DMS53 treated with DMSO at 0.1 percent for 48 hours (cell line): ENCODE data around the gene AFAP1.
"Not testable (repeated sequence)": the region's sequence is repeated elsewhere in the genome, so short reads cannot be mapped to it uniquely, and the experiment has no call there.

Experiments used
- DNase-seq: peaks from one replicate; lab custom pipeline; 2025; ENCODE audit not compliant: unreplicated experiment; lab: John Stamatoyannopoulos, UW

Gene AFAP1

GRCh38 chr4:7922466-7922865 lies 17.2 kb downstream of the AFAP1 start:
- no peak for DNase-seq

GRCh38 chr4:7918981-7919380 lies 20.7 kb downstream of the AFAP1 start:
- no peak for DNase-seq

GRCh38 chr4:7918187-7918586 lies 21.5 kb downstream of the AFAP1 start:
- DNase-seq: not testable (repeated sequence)

- no peak for DNase-seq
These were observed 22.0 kb downstream of the AFAP1 start for GRCh38 chr4:7917669-7918068.

- DNase-seq: no peak
These were observed 23.8 kb downstream of the AFAP1 start for GRCh38 chr4:7915875-7916242.

- no peak for DNase-seq
These were observed 26.8 kb downstream of the AFAP1 start for GRCh38 chr4:7912826-7913225.

- DNase-seq: no peak
These were observed 28.6 kb downstream of the AFAP1 start for GRCh38 chr4:7910952-7911578.

- no peak for DNase-seq
These were observed 29.3 kb downstream of the AFAP1 start for GRCh38 chr4:7910263-7910896.

GRCh38 chr4:7909463-7910262 lies 30.0 kb downstream of the AFAP1 start:
- DNase-seq: no peak

- DNase-seq: no peak
These were observed 31.0 kb downstream of the AFAP1 start for GRCh38 chr4:7908668-7909067.

- no peak for DNase-seq
These were observed 32.5 kb downstream of the AFAP1 start for GRCh38 chr4:7907142-7907541.

GRCh38 chr4:7906171-7906701 lies 33.4 kb downstream of the AFAP1 start:
- no peak for DNase-seq

GRCh38 chr4:7904952-7905915 lies 34.4 kb downstream of the AFAP1 start:
- no peak for DNase-seq

GRCh38 chr4:7903791-7904516 lies 35.7 kb downstream of the AFAP1 start:
- DNase-seq: no peak

GRCh38 chr4:7902826-7903225 lies 36.8 kb downstream of the AFAP1 start:
- no peak for DNase-seq

GRCh38 chr4:7902101-7902553 lies 37.5 kb downstream of the AFAP1 start:
- DNase-seq: no peak

GRCh38 chr4:7901311-7901885 lies 38.3 kb downstream of the AFAP1 start:
- DNase-seq: no peak

GRCh38 chr4:7900334-7900909 lies 39.2 kb downstream of the AFAP1 start:
- DNase-seq: no peak

- no peak for DNase-seq
These were observed 40.3 kb downstream of the AFAP1 start for GRCh38 chr4:7899184-7899869.
